ENCODE results near the gene SYCP2. TPM values are rescaled to one million over a fixed set of nuclear protein-coding genes. Genes with fewer than 3 reads are reported as not detected.

SYCP2 gene
- total RNA-seq, 1 donor from 2014 or later, result 60.9 TPM

- TF ChIP-seq CTCF (IDR thresholded peaks at IDR 0.05), result no peak
- no peak overlapping the region for H3K4me3 ChIP-seq
- H3K9me3 ChIP-seq, result no peaks in the 10 kb centered on the region
- no peak overlapping the region for H3K27ac ChIP-seq
- no peaks in the 10 kb centered on the region for H3K27me3 ChIP-seq
- DNase-seq (ENCODE audit: low spot score in 2 of 2), result no peak
- H3K4me1 ChIP-seq, result peaks cover 0 to 4% of the 10 kb centered on the region in 2 donors
- peaks cover 0 to 3% of the 10 kb centered on the region in 2 donors for H3K36me3 ChIP-seq
- intact Hi-C loops (cut with DNase I), result no loop called here
Observed at GRCh38 chr20:59931511-59932312, 1.7 kb downstream of the SYCP2 start.

- intact Hi-C loops (cut with DNase I), result no loop called here
- no peaks in the 10 kb centered on the region for H3K27me3 ChIP-seq
- no peak for DNase-seq (ENCODE audit: low spot score in 2 of 2)
- no peaks in the 10 kb centered on the region for H3K9me3 ChIP-seq
- H3K36me3 ChIP-seq, result no peaks in the 10 kb centered on the region
- H3K4me1 ChIP-seq, result no peaks in the 10 kb centered on the region
- TF ChIP-seq CTCF (IDR thresholded peaks at IDR 0.05), result no peak
- no peak overlapping the region for H3K4me3 ChIP-seq
- no peak overlapping the region for H3K27ac ChIP-seq
Observed at GRCh38 chr20:59925899-59926298, 7.5 kb downstream of the SYCP2 start.

GRCh38 chr20:59925359-59925758 is 8.1 kb downstream of the SYCP2 start:
- Histone ChIP-seq H3K9me3 (no peaks in the 10 kb centered on the region), H3K27ac (no peak overlapping the region), H3K36me3 (no peaks in the 10 kb centered on the region), H3K4me3 (no peak overlapping the region), H3K27me3 (no peaks in the 10 kb centered on the region), H3K4me1 (no peaks in the 10 kb centered on the region)
- no peak for TF ChIP-seq CTCF (IDR thresholded peaks at IDR 0.05)
- no peak for DNase-seq (ENCODE audit: low spot score in 2 of 2)
- intact Hi-C loops (cut with DNase I), result no loop called here

- no peaks in the 10 kb centered on the region for H3K9me3 ChIP-seq
- no peaks in the 10 kb centered on the region for H3K4me1 ChIP-seq
- TF ChIP-seq CTCF (IDR thresholded peaks at IDR 0.05), result no peak
- H3K27ac ChIP-seq, result no peak overlapping the region
- H3K4me3 ChIP-seq, result no peak overlapping the region
- no peak for DNase-seq (ENCODE audit: low spot score in 2 of 2)
- H3K27me3 ChIP-seq, result no peaks in the 10 kb centered on the region
- H3K36me3 ChIP-seq, result no peaks in the 10 kb centered on the region
- intact Hi-C loops (cut with DNase I), result no loop called here
Observed at GRCh38 chr20:59923514-59923913, 9.9 kb downstream of the SYCP2 start.

- no peak for TF ChIP-seq CTCF (IDR thresholded peaks at IDR 0.05)
- Histone ChIP-seq H3K27ac (no peak overlapping the region), H3K4me3 (no peak overlapping the region), H3K27me3 (no peaks in the 10 kb centered on the region), H3K9me3 (no peaks in the 10 kb centered on the region), H3K36me3 (no peaks in the 10 kb centered on the region), H3K4me1 (no peaks in the 10 kb centered on the region)
- intact Hi-C loops (cut with DNase I), result no loop called here
- no peak for DNase-seq (ENCODE audit: low spot score in 2 of 2)
Observed at GRCh38 chr20:59920944-59921343, 12.5 kb downstream of the SYCP2 start.
